ENCODE results near the gene ACE. TPM values are rescaled to one million over a fixed set of nuclear protein-coding genes. Genes with fewer than 3 reads are reported as not detected.

Gene ACE
- total RNA-seq, 4 donors from 2014 or later: 42.9 to 1,678 (median 1,106) TPM

- Histone ChIP-seq H3K9me3 (no peaks in the 10 kb centered on the region), H3K27ac (no peak overlapping the region), H3K4me1 (peaks cover 0 to 21% (median 3%) of the 10 kb centered on the region in 4 donors), H3K4me3 (no peak overlapping the region), H3K36me3 (no peaks in the 10 kb centered on the region), H3K27me3 (peaks cover 0 to 9% of the 10 kb centered on the region in 2 donors)
- TF ChIP-seq CTCF (IDR thresholded peaks at IDR 0.05) (no peak), POLR2A (IDR thresholded peaks at IDR 0.05) (no peak)
- DNase-seq: no peak
Measured at GRCh38 chr17:63534078-63534570, 57.3 kb downstream of the ACE start.

GRCh38 chr17:63534816-63535455 is 58.1 kb downstream of the ACE start:
- Histone ChIP-seq H3K4me3 (no peak overlapping the region), H3K4me1 (peaks cover 0 to 13% (median 3%) of the 10 kb centered on the region in 4 donors), H3K27me3 (peaks cover 0 to 9% of the 10 kb centered on the region in 2 donors), H3K36me3 (no peaks in the 10 kb centered on the region), H3K9me3 (no peaks in the 10 kb centered on the region), H3K27ac (no peak overlapping the region)
- DNase-seq: no peak
- no peak for TF ChIP-seq CTCF (IDR thresholded peaks at IDR 0.05)
- no peak for TF ChIP-seq POLR2A (IDR thresholded peaks at IDR 0.05)

- no peaks in the 10 kb centered on the region for H3K9me3 ChIP-seq
- H3K4me1 ChIP-seq: peaks cover 0 to 11% (median 3%) of the 10 kb centered on the region in 4 donors
- H3K27ac ChIP-seq: no peak overlapping the region
- peaks cover 0 to 9% of the 10 kb centered on the region in 2 donors for H3K27me3 ChIP-seq
- no peak overlapping the region for H3K4me3 ChIP-seq
- H3K36me3 ChIP-seq: no peaks in the 10 kb centered on the region
- no peak for DNase-seq
- TF ChIP-seq CTCF (IDR thresholded peaks at IDR 0.05) (no peak), POLR2A (IDR thresholded peaks at IDR 0.05) (no peak)
Measured at GRCh38 chr17:63535640-63536039, 58.8 kb downstream of the ACE start.

- Histone ChIP-seq H3K27ac (no peak overlapping the region), H3K4me3 (no peak overlapping the region), H3K36me3 (no peaks in the 10 kb centered on the region), H3K9me3 (no peaks in the 10 kb centered on the region), H3K4me1 (peaks cover 0 to 11% (median 3%) of the 10 kb centered on the region in 4 donors), H3K27me3 (peaks cover 0 to 9% of the 10 kb centered on the region in 2 donors)
- no peak for TF ChIP-seq POLR2A (IDR thresholded peaks at IDR 0.05)
- no peak for TF ChIP-seq CTCF (IDR thresholded peaks at IDR 0.05)
- no peak for DNase-seq
Measured at GRCh38 chr17:63537001-63537400, 60.1 kb downstream of the ACE start.

GRCh38 chr17:63537991-63538692 is 61.3 kb downstream of the ACE start:
- TF ChIP-seq CTCF (IDR thresholded peaks at IDR 0.05) (no peak), POLR2A (IDR thresholded peaks at IDR 0.05) (no peak)
- no peaks in the 10 kb centered on the region for H3K36me3 ChIP-seq
- peak overlapping the region in 2 of 4 donors; percentile 21 to 30 for H3K4me3 ChIP-seq
- H3K27ac ChIP-seq: no peak overlapping the region
- H3K4me1 ChIP-seq: peaks cover 0 to 11% (median 3%) of the 10 kb centered on the region in 4 donors
- DNase-seq: peak in 1 of 3 donors; percentile 44
- no peaks in the 10 kb centered on the region for H3K9me3 ChIP-seq
- H3K27me3 ChIP-seq: peaks cover 0 to 9% of the 10 kb centered on the region in 2 donors
